HG02759 (cell line): ENCODE data around the gene SLC6A8.
"Not testable (repeated sequence)": the region's sequence is repeated elsewhere in the genome, so short reads cannot be mapped to it uniquely, and the experiment has no call there.

ENCODE experiments used
- ATAC-seq: cut with Tn5 transposase; IDR thresholded peaks from one replicate; pipeline ENCODE4 v1.9.1; 2021; ENCODE audit warnings: mild to moderate bottlenecking, moderate library complexity; ENCODE audit not compliant: unreplicated experiment

Gene SLC6A8

GRCh38 chrX:153705403-153706060, 17.8 kb downstream of the SLC6A8 start:
- not testable (repeated sequence) for ATAC-seq

GRCh38 chrX:153706799-153707198, 19.1 kb downstream of the SLC6A8 start:
- no peak for ATAC-seq

GRCh38 chrX:153707406-153707805, 19.7 kb downstream of the SLC6A8 start:
- ATAC-seq = no peak

- ATAC-seq = no peak
Observed at GRCh38 chrX:153708415-153708814, 20.7 kb downstream of the SLC6A8 start.

- ATAC-seq = no peak
Observed at GRCh38 chrX:153709726-153710674, 22.3 kb downstream of the SLC6A8 start.

- no peak for ATAC-seq
Observed at GRCh38 chrX:153714256-153714655, 26.5 kb downstream of the SLC6A8 start.

GRCh38 chrX:153717445-153717844, 29.7 kb downstream of the SLC6A8 start:
- no peak for ATAC-seq

GRCh38 chrX:153719238-153719637, 31.5 kb downstream of the SLC6A8 start:
- ATAC-seq = no peak

GRCh38 chrX:153719701-153720100, 32.0 kb downstream of the SLC6A8 start:
- ATAC-seq = no peak

- no peak for ATAC-seq
Observed at GRCh38 chrX:153722704-153723350, 35.1 kb downstream of the SLC6A8 start.

- ATAC-seq = peak; percentile 42
Observed at GRCh38 chrX:153723351-153724251, 35.9 kb downstream of the SLC6A8 start.

GRCh38 chrX:153724252-153725038, 36.7 kb downstream of the SLC6A8 start, which contains the start of the genes ABCD1 and BCAP31:
TSS of gene ABCD1 (plus strand) at chrX:153724856. CDS start at chrX:153725267, 411 bp downstream.
TSS of gene BCAP31 (minus strand) at chrX:153724387. CDS start at chrX:153723244, 1,143 bp downstream.
- ATAC-seq = peak; percentile 64

- ATAC-seq = no peak
Observed at GRCh38 chrX:153725039-153725831, 37.5 kb downstream of the SLC6A8 start.

GRCh38 chrX:153725832-153726285, 38.1 kb downstream of the SLC6A8 start:
- ATAC-seq = no peak

GRCh38 chrX:153726286-153727122, 38.8 kb downstream of the SLC6A8 start:
- peak; percentile 38 for ATAC-seq

GRCh38 chrX:153727123-153727931, 39.6 kb downstream of the SLC6A8 start:
- ATAC-seq = no peak

- no peak for ATAC-seq
Observed at GRCh38 chrX:153728095-153728494, 40.4 kb downstream of the SLC6A8 start.
